Mesenchymal stem cell (in vitro differentiated cells and primary cell): Measurements from ENCODE around the gene EMX1.

ENCODE experiments used
- DNase-seq: peaks from one replicate; pipeline ENCODE4 v3.0.0-alpha.2; 2013
- H2AFZ ChIP-seq: one replicate; pipeline ENCODE4 v1.6.1; 2013; ENCODE audit warnings: low read depth, mild to moderate bottlenecking, control low read depth, inconsistent platforms, low read length, moderate library complexity
- H2AK5ac ChIP-seq: 2 replicates; pipeline ENCODE4 v1.6.1; 2013; ENCODE audit warnings: low read length, moderate library complexity, mild to moderate bottlenecking, inconsistent platforms; ENCODE audit not compliant: severe bottlenecking
- H2BK120ac ChIP-seq: one replicate; pipeline ENCODE4 v1.6.1; 2013; ENCODE audit warnings: low read depth, mild to moderate bottlenecking, inconsistent platforms, low read length, moderate library complexity
- H2BK12ac ChIP-seq, 2 experiments: one replicate each; pipeline ENCODE4 v1.6.1; 2013; ENCODE audit warnings: inconsistent platforms in 2 of 2, low read length in 2 of 2, mild to moderate bottlenecking in 2 of 2, moderate library complexity in 2 of 2, control low read depth in 1 of 2
- H2BK15ac ChIP-seq: one replicate; pipeline ENCODE4 v1.6.1; 2013; ENCODE audit warnings: mild to moderate bottlenecking, low read depth, inconsistent platforms; ENCODE audit not compliant: poor library complexity, severe bottlenecking
- H2BK5ac ChIP-seq: 2 replicates; pipeline ENCODE4 v1.6.1; 2013; ENCODE audit warnings: low read depth, mild to moderate bottlenecking, low read length, control low read depth, inconsistent platforms; ENCODE audit not compliant: poor library complexity, severe bottlenecking
- H3K14ac ChIP-seq, 2 experiments: one replicate each; pipeline ENCODE4 v1.6.1; 2013; ENCODE audit warnings: inconsistent platforms in 2 of 2, low read length in 2 of 2, control low read depth in 1 of 2, mild to moderate bottlenecking in 1 of 2, moderate library complexity in 1 of 2
- H3K18ac ChIP-seq, 2 experiments: one replicate each; pipeline ENCODE4 v1.6.1; 2013; ENCODE audit warnings: inconsistent platforms in 2 of 2, low read length in 2 of 2, control low read depth in 1 of 2, low read depth in 1 of 2, mild to moderate bottlenecking in 1 of 2
- H3K23ac ChIP-seq, 2 experiments: one replicate each; pipeline ENCODE4 v1.6.1; 2013; ENCODE audit warnings: inconsistent platforms in 2 of 2, low read length in 2 of 2, mild to moderate bottlenecking in 2 of 2, moderate library complexity in 2 of 2, control low read depth in 1 of 2
- H3K27ac ChIP-seq: 2 replicates; pipeline ENCODE4 v1.5.1; 2013; ENCODE audit warnings: mild to moderate bottlenecking, moderate library complexity, low read length, control low read depth, inconsistent platforms; ENCODE audit not compliant: poor library complexity, severe bottlenecking
- H3K27me3 ChIP-seq, 2 experiments: 2 replicates each; pipeline versions ENCODE4 v1.6.1 to v1.7.0; 2013; ENCODE audit warnings: low read length in 2 of 2, mild to moderate bottlenecking in 2 of 2, moderate library complexity in 2 of 2, control low read depth in 1 of 2, inconsistent platforms in 1 of 2; ENCODE audit not compliant: control insufficient read depth in 1 of 2, insufficient read depth in 1 of 2
- H3K36me3 ChIP-seq, 2 experiments: 2 replicates each; pipeline versions ENCODE4 v1.6.1 to v1.7.0; 2013; ENCODE audit warnings: low read length in 2 of 2, control low read depth in 1 of 2, inconsistent platforms in 1 of 2, low read depth in 1 of 2, mild to moderate bottlenecking in 1 of 2; ENCODE audit not compliant: insufficient read depth in 2 of 2, control insufficient read depth in 1 of 2
- H3K4ac ChIP-seq, 2 experiments: one replicate each; pipeline ENCODE4 v1.6.1; 2013; ENCODE audit warnings: inconsistent platforms in 2 of 2, low read length in 2 of 2, mild to moderate bottlenecking in 2 of 2, moderate library complexity in 2 of 2, control low read depth in 1 of 2, low read depth in 1 of 2
- H3K4me1 ChIP-seq: 2 replicates; pipeline ENCODE4 v1.6.1; 2013; ENCODE audit warnings: low read depth, low read length, control low read depth; ENCODE audit not compliant: control insufficient read depth, insufficient read depth
- H3K4me2 ChIP-seq: 2 replicates; pipeline ENCODE4 v1.6.1; 2013; ENCODE audit warnings: low read length, mild to moderate bottlenecking, inconsistent platforms; ENCODE audit not compliant: poor library complexity, severe bottlenecking
- H3K4me3 ChIP-seq, 2 experiments: 2 replicates each; pipeline versions ENCODE4 v1.5.1 to v1.7.0; 2013; ENCODE audit warnings: low read length in 2 of 2, mild to moderate bottlenecking in 2 of 2, control low read depth in 1 of 2, low read depth in 1 of 2; ENCODE audit not compliant: insufficient read depth in 1 of 2
- H3K79me1 ChIP-seq: replicated peaks from 2 replicates; pipeline ENCODE4 v1.6.1; 2013; ENCODE audit warnings: mild to moderate bottlenecking, control low read depth, low read length, inconsistent platforms; ENCODE audit not compliant: poor library complexity, severe bottlenecking
- H3K9ac ChIP-seq: 2 replicates; pipeline ENCODE4 v1.7.0; 2013; ENCODE audit warnings: mild to moderate bottlenecking, low read length, moderate library complexity
- H3K9me3 ChIP-seq: 2 replicates; pipeline ENCODE4 v1.7.0; 2013; ENCODE audit warnings: mild to moderate bottlenecking, low read length; ENCODE audit not compliant: control insufficient read depth
- H4K8ac ChIP-seq: one replicate; pipeline ENCODE4 v1.6.1; 2013; ENCODE audit warnings: inconsistent platforms, mild to moderate bottlenecking, low read length, moderate library complexity
- H4K91ac ChIP-seq: one replicate; pipeline ENCODE4 v1.6.1; 2013; ENCODE audit warnings: mild to moderate bottlenecking, low read length, inconsistent platforms
- WGBS: methylation state at CpG from one replicate; pipeline ENCODE4 v1.1.7; 2013; ENCODE audit warnings: mixed read lengths; 5-methylcytosine and 5-hydroxymethylcytosine counted together

Gene EMX1

DNA sequence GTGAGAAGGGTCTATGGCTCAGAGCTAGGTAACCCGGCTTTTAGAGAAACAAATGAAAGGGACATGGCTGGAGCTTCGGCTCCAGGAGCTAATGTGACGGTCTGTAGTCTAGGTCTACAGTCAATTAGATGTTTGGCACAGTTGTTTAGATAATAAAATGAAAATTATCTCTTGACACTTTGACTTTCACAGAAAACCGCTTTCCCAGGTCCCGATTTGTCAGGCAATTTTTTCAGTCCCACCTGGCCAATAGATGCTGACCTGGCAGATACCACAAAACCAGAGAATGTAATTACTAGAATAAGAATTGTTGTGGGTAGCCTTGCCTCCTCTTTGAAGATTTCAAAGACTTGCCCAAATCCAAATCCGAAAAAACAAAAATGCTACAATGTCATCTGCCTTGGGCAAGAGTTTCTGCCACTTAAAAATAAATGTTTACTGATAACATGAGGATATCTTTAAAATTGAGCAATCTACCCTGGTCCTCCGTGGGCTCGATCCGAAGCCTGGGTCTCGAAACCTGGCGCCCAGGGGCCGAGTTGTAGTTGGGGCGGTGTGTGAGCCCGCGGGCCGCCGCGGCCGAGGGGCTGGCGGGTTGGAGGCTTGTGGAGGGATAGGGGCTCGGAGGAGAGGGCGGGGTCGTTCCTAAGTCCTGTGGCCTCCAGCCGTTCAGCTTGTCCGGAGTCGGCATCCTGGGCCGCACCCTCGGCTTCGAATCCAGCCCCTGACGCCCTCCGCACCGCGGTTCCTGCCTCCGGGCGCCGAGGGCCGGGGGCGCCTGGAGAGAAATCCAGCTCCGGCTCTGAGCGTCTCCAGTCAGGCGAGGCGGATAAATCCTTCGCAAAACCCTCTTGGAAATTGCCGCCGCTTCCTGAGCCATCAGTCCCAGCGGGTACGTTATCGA lies 2.3 kb downstream of the EMX1 start:
- 2% methylated on average over 39 of the region's 48 CpGs for WGBS
- H4K8ac ChIP-seq, result no peak overlapping the region
- no peak overlapping the region for H2BK5ac ChIP-seq
- no peak overlapping the region for H2AK5ac ChIP-seq
- H3K36me3 ChIP-seq, result no peaks in the 10 kb centered on the region
- H3K4ac ChIP-seq, result no peak overlapping the region
- no peak overlapping the region for H4K91ac ChIP-seq
- no peak overlapping the region for H3K27ac ChIP-seq
- no peak overlapping the region for H3K14ac ChIP-seq
- peak; percentile 4 for DNase-seq
- no peaks in the 10 kb centered on the region for H3K79me1 ChIP-seq
- H2AFZ ChIP-seq, result no peak overlapping the region
- peaks cover 6% of the 10 kb centered on the region for H3K9me3 ChIP-seq
- no peak overlapping the region for H3K18ac ChIP-seq
- H2BK120ac ChIP-seq, result no peak overlapping the region
- peaks cover 89 to 95% of the 10 kb centered on the region in 2 experiments for H3K27me3 ChIP-seq
- peak overlapping the region in 1 of 2 experiments; percentile 65 for H3K4me3 ChIP-seq
- peak overlapping the region; percentile 67 for H3K4me2 ChIP-seq
- no peak overlapping the region for H2BK15ac ChIP-seq
- no peak overlapping the region for H3K9ac ChIP-seq
- H2BK12ac ChIP-seq, result no peak overlapping the region
- peak overlapping the region in 1 of 2 experiments; percentile 79 for H3K23ac ChIP-seq
- peaks cover 60% of the 10 kb centered on the region for H3K4me1 ChIP-seq

DNA sequence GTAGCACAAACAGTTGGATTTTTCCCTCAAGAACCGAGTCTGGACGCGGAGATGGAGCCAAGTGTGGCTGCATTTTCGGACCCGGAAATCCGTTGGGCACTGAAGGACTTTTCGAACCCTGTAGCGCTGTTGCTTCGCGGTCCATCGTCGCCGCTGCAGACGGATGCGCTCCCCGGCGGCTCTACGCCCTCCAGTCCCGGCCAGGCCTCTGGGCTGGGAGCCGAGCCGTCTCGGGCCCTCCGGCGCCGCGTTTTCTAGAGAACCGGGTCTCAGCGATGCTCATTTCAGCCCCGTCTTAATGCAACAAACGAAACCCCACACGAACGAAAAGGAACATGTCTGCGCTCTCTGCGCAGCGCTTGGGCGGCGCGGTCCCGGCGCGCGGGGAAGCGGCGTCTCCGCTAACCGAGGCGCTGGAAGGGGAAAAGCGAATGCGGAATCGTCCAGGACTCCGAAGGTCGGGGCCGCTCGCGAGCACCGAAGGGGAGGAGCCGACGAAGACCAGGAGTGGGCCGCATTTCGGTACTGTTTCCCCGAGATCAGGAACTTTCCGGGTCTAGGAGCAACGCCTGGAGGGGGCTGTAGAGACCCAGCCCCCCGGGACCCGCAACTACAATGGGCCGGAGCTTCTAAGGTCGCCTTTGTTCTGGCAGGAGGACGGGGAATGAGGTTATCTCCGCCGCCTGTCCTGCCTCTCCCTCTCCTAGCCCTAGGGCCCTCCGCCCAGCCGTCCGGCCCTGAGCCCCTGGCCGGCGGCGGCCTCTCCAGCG lies 3.2 kb downstream of the EMX1 start:
- H2AK5ac ChIP-seq, result no peak overlapping the region
- H3K27ac ChIP-seq, result no peak overlapping the region
- H4K91ac ChIP-seq, result no peak overlapping the region
- peak; percentile 58 for DNase-seq
- H3K23ac ChIP-seq, result peak overlapping the region in 1 of 2 experiments; percentile 79
- H3K4me3 ChIP-seq, result peak overlapping the region in 1 of 2 experiments; percentile 65
- peaks cover 6% of the 10 kb centered on the region for H3K9me3 ChIP-seq
- no peak overlapping the region for H2BK15ac ChIP-seq
- peaks cover 89 to 95% of the 10 kb centered on the region in 2 experiments for H3K27me3 ChIP-seq
- H3K79me1 ChIP-seq, result no peaks in the 10 kb centered on the region
- no peak overlapping the region for H2BK120ac ChIP-seq
- no peaks in the 10 kb centered on the region for H3K36me3 ChIP-seq
- H2BK12ac ChIP-seq, result no peak overlapping the region
- no peak overlapping the region for H3K18ac ChIP-seq
- no peak overlapping the region for H3K14ac ChIP-seq
- peaks cover 60% of the 10 kb centered on the region for H3K4me1 ChIP-seq
- no peak overlapping the region for H2AFZ ChIP-seq
- no peak overlapping the region for H2BK5ac ChIP-seq
- H3K9ac ChIP-seq, result no peak overlapping the region
- peak overlapping the region; percentile 67 for H3K4me2 ChIP-seq
- 1% methylated on average over 76 of the region's 77 CpGs for WGBS
- no peak overlapping the region for H3K4ac ChIP-seq
- H4K8ac ChIP-seq, result no peak overlapping the region

DNA sequence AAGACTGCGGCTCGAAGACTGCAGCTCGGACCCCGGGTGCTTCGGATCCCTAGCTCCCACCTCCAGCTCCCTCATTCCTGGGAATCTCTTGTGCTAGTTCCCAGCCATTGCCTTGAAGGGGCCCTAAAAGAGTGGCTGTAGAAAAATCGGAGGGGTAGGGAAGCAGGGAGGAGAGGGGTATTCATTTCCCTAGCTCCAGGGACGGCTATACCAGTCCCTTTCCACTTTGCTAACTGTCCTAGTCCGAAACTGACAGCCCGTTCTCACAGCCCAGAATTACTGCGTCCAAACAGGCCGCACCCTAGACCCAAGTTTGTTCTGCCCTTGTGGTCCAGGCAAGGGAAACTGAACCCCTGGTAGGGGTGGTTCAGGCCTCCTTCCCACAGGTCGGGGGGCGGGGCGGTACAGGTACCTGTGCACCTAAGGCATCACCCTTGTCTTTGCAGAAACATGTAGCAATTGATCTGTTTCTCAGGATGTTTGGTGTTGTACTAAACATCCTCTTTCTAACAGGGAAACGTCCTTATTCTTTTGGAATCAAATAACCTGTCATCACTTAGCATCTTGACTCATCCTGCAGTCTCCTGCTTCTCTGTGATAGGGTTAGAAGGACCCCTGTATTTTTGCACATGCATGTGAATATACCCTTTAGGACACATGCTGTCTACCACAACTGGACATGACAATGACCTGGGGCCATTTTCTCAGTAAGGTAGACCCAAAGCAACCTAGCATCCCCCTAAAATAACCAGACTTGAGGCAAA lies 4.0 kb downstream of the EMX1 start:
- Histone ChIP-seq H2AFZ (no peak overlapping the region), H3K18ac (no peak overlapping the region), H4K8ac (no peak overlapping the region), H2BK120ac (no peak overlapping the region), H3K14ac (no peak overlapping the region), H3K4me2 (no peak overlapping the region), H3K36me3 (no peaks in the 10 kb centered on the region), H3K4me1 (peaks cover 53% of the 10 kb centered on the region), H3K27me3 (peaks cover 88 to 95% of the 10 kb centered on the region in 2 experiments), H3K79me1 (no peaks in the 10 kb centered on the region), H3K4ac (no peak overlapping the region), H4K91ac (no peak overlapping the region), H3K9ac (no peak overlapping the region), H3K9me3 (peaks cover 6% of the 10 kb centered on the region), H2BK5ac (no peak overlapping the region), H2BK12ac (no peak overlapping the region), H3K4me3 (no peak overlapping the region), H3K27ac (no peak overlapping the region), H3K23ac (peak overlapping the region in 1 of 2 experiments; percentile 61), H2AK5ac (no peak overlapping the region), H2BK15ac (no peak overlapping the region)
- no peak for DNase-seq
- 37% methylated on average over 11 of the region's 15 CpGs for WGBS
